ENCODE measurements around the gene HINT1.
A peak's percentile ranks its signal among the peaks of the same experiment; 100 is the strongest.
"Not testable (repeated sequence)": the region's sequence is repeated elsewhere in the genome, so short reads cannot be mapped to it uniquely, and the experiment has no call there.

The HINT1 gene

DNA sequence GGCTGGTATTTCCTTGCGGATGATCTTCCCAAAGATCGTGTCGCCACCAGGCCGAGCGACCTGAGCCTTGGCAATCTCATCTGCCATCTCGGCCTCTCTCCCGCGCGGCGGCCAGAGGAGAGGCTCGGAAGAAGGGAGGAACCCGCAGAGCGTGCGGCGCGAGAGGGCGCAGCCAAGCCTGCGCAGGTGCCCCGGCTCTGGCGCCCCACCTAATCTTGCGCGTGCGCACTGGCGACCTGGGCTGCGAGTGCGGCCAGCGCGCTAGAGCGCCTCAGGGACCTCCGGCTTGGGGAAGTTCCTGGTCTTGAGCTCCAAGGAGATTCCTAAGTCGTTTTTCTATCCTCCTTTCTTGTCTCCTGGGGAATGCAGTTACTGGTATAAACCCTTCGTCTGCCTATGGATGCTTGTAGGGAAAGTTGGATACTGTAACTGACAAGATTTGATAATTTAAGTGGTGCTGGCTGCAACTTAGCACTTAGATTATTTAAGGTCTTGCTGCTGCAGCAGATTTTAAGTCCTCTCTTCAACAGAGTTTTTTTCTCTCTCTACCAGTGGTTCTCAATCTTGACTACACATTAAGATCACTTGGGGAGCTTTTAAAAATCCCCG, at the start of gene HINT1:
TSS of gene HINT1 (minus strand) at position 138 of the 609 bp plus-strand sequence. CDS start at position 87, 51 bp downstream.
- DNase-seq: peak; percentile 84 to 85

DNA sequence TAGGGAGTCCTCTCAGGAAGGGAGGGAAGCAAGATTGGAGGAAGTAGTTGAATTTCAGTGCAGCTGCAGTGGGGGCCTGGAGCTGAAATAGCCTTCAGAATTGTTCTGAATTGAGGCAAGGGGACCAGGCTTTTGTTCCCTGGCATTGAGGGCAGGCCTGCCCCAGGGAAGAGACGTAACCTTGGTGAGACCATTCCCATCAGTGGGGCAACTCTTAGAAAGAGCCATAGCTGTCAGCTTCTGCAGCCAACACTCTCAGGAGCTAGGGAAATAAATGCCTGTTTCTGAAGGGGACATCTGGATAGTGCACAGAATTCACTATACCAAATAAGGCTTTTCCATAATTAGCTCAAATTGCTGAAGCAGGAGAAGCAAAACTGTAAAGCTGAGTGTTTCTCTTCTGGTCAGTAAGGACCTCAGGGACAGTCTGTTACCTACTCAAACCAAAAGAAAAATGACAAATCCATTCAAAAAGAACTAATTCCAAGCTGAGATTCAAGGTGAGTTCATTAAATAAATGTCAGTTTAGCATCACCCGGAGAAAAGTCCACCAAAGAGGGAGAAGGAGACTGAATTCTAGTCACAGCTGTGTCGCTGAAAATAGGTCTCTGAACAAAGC, 49.7 kb upstream of the HINT1 start:
- no peak for DNase-seq

DNA sequence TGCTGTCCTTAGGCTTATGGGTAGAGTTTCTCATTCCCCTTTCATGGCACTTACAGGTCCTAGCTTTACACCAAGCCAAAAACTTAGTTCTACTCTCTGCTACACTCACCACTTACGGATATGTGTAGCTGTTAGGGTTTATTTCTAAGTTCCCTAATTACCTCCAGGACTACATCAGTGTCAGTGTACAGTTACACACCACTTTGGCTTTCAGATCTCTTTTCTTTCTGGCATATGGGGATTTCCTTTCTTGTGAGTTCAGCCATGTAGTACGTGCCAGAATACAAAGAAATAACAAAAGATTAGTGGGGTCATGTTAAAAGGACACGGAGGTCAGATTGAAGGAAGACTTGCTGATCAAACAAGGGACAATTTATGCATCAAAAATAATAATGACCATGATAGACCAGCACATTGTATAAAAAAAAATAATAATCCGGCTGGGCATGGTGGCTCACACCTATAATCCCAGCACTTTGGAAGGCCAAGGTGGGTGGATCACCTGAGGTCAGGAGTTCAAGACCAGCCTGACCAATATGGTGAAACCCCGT, 47.5 kb upstream of the HINT1 start:
- no peak for DNase-seq

DNA sequence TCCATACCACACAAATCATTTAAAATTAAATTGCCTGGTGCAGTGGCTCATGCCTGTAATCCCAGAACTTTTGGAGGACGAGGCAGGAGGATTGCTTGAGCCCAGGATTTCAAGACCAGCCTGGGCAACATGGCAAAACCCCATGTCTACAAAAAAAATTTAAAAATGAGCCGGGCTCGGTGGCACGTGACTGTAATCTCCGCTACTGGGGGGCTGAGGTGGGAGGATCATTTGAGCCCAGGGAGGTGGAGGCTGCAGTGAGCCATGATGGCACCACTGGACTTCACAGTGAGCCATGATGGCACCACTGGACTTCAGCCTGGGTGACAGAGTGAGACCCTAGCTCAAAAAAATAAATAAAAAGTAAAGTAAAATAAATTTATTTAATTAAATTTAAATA, 46.6 kb upstream of the HINT1 start:
- no peak for DNase-seq

DNA sequence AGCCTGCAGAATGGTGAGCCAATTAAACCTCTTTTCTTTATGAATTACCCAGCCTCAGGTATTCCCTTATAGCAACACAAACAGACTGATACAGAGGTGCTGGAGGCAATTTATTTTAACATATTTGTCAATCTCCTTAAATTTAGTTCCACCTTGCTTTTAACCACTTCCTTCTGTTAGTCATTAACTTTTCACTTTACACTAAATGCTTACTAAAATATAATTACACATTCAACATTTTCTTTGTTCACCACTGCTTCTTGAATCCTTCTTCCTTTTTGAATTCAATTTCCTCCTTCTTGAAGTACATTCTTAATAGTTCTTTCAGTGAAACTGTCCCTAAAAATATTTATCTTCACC, 45.1 kb upstream of the HINT1 start:
- peak in 1 of 2 experiments; percentile 21 for DNase-seq

DNA sequence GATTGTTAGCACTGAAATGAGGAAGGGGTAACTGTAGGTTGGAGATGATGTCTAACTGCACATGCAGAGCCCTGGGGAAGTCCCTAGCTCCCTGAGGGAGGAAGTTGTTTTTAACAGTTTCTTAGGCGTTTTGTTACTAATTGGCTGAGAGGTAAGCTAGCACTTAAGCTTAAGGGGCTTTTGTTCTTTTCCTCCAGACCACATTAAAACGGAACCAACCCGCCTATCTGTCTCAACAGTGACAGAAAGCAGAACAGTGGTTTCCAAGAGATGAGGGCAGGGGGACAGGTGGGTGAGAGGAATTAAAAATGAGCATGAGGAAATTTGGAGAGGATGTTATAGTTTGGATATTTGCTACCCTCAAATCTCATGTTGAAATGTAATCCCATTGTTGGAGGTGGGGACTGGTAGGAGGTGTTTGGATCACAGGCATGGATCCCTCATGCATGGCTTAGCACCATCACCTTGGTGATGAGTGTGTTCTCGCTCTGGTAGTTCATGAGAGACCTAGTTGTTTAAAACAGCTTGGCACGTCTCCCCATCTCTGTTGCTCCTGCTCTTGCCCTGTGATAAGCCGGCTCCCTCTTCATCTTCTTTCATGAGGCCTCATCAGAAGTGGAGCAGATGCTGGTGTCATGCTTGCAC, 44.6 kb upstream of the HINT1 start:
- peak; percentile 87 to 91 for DNase-seq

DNA sequence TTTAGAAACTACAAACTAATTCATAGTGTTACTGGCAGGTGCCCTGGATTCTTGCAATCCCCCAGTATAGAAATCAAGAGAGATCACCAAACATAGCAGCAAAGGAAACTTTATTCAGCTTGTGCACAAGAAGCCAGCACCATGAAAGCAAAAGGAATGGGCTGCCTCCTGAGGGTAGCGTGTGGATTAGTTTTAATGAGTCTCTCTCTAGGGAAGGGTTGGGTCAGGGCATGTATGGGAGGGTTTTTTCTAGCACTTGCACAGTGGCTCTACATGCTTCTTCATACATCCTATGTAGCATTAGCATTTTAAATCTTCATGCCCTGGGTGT, 44.1 kb upstream of the HINT1 start:
- no peak for DNase-seq

DNA sequence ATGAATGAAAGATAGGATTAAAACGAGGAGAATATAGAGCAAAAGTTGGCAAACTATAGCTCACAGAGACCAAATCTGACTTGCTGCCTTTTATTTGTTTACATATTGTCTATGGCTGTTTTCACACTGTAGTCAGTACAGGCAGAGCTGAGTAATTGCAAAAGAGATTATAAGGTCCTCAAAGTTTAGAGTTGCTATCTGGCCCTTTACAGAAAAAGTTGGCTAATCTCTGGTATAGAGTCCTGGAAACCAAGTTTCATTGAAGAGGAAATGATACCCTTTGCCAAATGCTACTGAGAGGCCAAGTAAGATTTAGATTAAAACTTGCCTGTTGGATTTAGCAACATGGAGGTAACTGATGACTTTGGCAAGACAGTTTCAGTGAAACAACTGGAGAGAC, 41.7 kb upstream of the HINT1 start:
- peak; percentile 12 to 23 for DNase-seq

DNA sequence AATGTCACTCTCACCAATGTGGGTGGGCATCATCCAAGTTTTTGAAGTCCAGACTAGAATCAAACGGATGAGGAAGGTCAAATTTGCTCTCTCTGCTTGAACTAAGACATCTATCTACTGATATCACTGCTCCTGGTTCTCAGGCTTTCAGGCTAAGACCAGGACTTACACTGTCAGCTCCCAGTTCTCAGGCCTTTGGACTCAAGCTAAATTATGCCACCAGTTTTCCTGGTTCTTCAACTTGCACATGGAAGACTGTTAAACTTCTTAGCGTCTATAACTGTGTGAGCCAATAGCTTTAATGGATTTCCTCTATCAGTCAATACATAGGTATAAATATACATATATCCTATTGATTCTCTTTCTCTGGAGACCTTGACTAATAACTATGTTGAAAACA, 41.0 kb upstream of the HINT1 start:
- no peak for DNase-seq

DNA sequence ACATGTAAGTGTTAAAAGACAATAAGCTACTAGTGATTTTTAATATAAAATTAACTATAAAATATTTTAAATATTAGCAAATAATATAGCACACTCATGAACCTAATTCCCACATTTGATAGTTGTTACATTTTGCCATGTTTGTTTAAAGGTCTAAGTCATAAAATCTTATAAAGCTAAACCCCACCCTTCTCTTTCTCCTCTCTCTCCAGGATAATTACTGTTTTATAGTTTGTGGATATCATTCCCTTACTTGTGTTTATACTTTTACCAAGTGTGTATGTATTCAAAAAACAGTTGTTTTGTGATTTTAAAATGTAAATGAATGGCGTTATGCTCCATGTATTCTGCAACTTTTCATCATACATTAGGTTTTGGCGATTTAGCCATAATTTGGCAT, 39.9 kb upstream of the HINT1 start:
- no peak for DNase-seq

DNA sequence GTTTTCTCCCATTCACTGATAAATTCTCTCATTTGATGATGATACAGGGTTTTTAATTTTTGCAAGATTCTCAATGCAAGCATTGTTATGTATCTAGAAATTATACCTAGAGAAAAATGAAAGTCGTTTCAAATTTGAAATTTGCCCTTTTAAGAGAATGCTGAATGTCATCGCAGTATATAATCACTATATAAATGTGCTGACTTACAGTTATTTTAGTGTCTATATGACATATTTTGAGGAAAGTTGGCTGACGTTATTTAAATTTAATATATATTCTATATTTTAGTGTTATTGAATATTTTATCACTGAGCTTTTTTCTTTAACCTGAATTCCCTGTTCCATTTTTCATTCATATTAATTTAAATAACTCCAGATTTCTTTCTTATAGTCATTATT, 35.5 kb upstream of the HINT1 start:
- no peak for DNase-seq

DNA sequence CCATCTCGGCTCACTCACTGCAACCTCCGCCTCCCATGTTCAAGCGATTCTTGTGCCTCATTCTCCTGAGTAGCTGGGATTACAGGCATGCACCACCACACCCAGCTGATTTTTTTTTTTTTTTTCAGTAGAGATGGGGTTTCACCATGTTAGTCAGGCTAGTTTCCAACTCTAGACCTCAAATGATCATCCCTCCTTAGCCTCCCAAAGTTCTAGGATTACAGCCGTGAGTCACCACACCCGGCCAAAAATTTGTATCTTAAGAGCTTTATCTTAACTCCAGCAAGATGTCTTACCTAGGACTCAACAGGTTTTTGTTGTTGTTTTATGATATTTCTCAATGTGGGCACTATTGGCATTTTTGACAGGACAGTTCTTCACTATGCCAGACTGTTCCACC, 33.6 kb upstream of the HINT1 start:
- no peak for DNase-seq

DNA sequence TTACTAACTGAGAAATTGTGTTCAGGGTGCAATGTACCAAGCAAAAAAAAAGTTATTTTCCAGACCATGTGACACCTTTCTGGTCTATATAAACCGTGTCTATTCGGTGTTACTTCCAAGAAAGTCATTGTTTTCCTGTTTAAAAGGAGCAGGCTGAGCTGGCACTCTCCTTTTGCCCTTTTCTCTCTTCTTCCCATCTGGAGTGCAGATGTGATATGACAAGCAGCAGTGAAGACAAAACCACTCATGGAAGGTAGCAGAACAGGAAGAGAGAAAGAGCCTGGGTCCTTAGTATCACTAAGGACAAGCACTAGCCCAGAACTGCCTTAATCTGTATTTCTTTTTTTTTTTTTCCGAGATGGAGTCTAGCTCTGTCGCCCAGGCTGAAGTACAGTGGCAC, 31.3 kb upstream of the HINT1 start:
- DNase-seq: no peak

DNA sequence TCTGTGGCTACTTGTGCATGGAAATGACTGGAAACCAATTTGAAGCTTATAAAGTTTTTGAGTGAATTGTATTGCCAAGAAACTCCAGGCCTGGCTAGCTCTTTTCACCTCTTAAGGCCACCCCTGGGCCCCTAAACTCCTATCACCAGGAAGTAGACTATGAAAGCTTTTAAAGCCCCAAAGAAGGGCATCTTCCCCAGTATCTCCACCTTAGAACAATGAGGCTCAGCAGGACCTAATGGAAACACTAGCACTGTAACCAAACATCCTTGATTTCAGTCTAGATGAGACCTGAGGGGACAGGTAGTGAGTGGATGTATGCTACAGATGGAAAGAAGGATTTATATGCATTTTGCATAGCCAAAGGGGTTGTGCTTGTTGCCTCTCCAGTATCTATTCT, 30.6 kb upstream of the HINT1 start:
- DNase-seq: no peak

DNA sequence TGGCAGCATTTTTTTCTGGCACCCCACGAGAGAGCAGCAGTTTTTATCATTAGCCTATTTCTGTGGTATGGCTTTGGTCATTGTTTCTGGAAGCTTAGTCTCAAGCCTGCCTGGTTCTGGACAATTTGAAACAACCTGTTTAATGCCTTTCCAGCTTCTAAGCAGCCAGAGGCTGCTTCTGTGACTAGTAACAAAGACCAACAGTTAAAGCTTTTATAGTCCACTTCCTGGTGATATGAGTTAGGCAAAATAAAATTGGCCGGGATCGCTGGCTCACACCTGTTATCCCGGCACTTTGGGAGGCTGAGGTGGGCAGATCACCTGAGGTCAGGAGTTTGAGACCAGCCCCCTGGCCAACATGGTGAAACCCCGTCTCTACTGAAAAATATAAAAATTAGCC, 29.7 kb upstream of the HINT1 start:
- no peak for DNase-seq

DNA sequence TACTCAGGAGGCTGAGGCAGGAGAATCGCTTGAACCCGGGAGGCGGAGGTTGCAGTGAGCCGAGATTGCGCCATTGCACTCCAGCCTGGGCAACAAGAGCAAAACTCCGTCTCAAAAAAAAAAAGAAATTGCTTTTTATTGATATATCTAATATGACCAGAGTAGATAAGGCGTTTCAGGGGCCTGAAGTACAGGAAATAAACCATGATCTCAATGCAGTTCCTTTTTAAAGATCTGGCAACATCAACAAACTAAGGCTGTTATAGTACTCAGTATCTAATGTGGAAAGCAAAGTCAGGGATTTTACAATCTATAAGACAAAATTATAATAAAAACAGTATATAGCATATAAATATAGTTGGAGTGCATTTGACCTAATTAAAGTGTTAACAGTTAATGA, 28.8 kb upstream of the HINT1 start:
- DNase-seq: not testable (repeated sequence)

DNA sequence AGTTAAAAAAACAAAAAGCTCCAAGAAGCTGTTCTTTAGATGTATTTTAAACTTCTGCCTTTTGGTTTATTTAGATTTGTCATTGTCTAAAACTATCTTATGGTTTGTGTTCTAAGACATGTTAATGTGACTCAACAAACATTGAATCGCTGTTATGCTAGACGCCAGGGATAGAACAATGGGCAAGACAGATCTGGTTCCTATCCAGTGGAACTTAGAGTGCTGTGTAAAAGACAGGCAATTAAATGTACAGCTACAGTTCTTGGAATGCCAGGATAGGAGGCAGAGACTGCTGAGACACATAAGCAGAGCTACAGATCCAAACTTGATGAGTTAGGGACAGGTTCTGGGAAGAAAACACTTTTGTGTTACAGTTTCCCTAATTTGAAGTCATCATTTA, 28.1 kb upstream of the HINT1 start:
- DNase-seq: no peak

DNA sequence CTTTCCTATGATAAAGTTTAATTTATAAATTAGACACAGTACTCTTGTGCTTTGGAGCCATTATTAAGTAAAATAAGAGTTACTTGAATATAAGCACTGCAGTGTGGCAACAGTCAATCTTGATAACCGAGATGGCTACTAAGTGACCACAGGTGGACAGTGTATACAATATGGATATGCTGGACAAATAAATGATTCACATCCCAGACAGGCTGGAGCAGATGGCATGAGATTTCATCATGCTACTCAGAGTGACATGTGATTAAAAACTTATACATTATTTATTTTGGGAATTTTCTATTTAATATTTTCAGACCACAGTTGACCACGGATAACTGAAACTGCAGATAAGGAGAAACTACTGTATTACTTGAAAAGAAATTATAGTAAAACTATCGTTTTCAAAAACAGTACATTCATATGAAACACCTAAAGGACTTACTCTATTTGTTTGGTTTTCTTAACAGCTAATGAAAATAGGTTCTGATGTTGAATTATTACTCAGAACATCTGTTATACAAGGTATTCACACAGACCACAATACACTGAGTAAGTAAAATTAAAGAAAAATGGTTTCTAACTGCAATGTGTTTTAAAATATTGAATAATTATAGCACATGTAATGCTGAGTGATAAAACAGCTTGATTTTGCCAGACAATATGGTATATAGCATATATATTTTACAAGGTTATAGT, 21.7 kb upstream of the HINT1 start:
- DNase-seq: no peak

DNA sequence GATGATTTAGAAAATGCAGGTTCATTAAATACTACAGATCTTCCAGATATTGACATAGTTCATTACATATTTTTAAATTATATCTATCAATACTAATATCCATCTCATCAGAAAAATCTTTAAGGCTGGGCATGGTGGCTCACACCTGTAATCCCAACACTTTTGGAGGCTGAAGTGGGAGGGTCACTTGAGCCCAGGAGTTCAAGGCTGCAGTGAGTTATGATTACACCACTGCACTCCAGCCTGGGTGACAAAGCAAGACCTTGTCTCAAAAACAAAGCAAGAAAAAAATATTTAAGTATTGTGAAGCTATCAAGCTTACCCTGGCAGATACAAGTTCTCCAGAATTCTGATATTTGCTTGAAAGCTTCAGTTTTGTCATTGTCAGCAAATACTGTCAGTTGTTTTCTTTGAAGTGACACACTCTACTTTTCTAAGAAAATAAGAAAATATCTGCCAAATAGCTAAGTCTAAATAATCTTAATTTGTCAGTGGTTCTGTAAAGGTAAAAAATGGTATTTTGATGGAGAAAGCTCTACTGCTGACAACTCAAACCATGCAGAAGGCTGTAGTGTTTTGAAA, 20.6 kb upstream of the HINT1 start:
- DNase-seq: no peak

DNA sequence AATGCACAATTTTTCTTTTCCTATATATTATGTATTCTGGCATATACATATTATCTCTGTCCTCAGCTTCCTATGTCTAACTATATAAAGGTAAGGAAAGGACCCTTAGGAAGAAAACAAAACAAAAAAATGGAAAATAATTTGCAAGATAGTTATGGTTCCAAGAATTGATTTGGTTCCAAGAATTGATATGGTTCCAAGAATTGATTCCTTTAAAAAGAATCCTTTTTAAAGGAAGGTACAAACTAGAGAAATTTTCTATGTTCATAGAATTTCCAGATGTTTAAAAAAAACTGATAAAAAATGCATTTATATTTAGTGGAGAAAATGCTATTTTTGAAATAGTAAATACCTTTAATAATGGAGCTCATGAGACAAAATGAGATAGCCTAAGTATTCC, 17.8 kb upstream of the HINT1 start:
- no peak for DNase-seq

DNA sequence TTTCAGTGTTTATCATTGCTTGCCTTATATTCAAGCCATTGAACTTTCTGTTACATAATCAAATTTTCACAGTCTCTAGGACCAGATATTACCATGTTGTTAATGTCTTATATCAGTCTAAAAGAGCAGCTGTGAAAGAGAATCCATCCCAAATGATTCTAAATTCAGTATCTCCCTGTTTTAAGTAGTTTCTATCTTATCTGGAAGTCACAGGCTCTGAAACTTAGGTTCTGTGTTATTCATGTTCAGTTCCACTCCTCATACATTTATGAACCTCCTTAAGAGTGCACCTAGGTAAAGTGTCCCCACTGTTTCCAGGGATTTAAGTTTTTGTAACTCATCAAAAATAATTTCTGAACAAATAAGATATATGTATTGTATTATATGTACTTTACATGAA, 15.4 kb upstream of the HINT1 start:
- DNase-seq: no peak

DNA sequence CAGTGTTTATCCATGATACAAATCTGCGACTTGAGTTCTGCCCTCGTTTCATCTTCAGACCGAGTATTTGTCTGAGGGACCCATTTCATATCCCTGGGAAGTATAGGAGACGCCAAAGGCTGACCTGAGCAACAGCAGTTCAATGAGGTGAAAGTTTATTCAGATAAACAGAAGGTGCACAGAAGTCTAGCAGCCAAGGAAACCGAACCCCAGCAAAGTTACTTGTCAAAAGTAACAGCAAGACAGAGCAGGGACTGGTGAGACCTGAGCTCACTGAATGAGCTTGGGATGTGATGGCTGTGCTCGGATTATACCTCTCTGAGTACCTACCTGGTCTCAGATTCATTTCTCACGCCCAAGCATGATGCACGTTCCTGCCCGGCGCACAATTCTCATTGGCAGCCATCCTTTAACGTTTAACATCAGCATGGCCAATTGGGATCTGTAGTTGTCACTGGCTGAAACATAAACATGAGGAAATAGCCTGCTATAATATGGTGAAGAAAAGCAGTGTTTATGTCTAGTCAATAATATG, 6.3 kb upstream of the HINT1 start:
- DNase-seq: no peak

DNA sequence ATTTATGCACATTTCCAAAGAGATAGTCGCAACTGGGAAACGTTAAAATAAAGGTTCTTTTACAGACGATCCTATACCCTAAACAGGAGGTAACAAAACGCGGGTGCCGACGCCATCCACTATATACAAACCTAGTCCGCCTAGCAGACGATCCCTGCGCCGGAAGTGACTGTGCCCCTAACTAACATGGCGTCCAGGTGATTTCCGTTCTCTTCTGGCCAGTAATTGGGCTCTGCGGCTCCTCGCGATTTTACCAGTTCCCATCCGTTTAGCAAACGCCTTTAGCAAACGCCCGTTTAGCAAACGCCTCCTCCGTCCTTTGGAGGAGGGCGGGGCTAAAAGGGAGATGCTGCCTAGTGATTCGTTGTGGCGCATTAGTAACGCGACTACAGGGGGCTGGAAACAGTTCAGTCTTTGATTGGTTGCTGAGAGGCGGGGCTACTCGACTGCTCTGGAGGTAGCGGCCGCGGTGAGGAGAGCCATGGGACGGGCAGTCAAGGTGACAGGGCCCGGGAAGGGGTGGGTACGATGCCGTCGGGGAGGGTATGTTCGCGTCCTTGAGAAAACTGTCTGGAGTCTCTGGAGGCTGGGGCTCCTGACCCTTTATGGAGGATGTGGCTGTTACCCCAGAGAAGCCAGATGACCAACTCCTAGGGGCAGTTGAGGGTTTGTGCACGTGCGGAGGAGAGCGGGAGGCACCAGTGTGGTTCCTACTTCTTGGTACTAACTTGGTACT, 5.7 kb upstream of the HINT1 start, which contains the start of gene LYRM7:
TSS of gene LYRM7 (plus strand) at position 405 of the 736 bp plus-strand sequence. CDS start at position 482, 77 bp downstream.
- peak; percentile 98 to 99 for DNase-seq
